ENCODE results near the gene EIF4A3.
"Not testable (repeated sequence)": the region's sequence is repeated elsewhere in the genome, so short reads cannot be mapped to it uniquely, and the experiment has no call there.

The EIF4A3 gene

GRCh38 chr17:80171681-80172080 lies 24.8 kb upstream of the EIF4A3 start:
- H3K4me3 ChIP-seq (ENCODE audit: low read depth, low read length), result no peak overlapping the region
- H3K9ac ChIP-seq (ENCODE audit: low read depth, low read length), result no peak overlapping the region
- H3K27me3 ChIP-seq (ENCODE audit: control insufficient read depth, insufficient read depth, low read length), result no peaks in the 10 kb centered on the region
- H3K4me1 ChIP-seq (ENCODE audit: control insufficient read depth, insufficient read depth, low read length), result 0 out of 2 replicates have a peak, but pooled peaks cover 3% of the 10 kb centered on the region
- no peak overlapping the region for H3K27ac ChIP-seq (ENCODE audit: low read depth, low read length)
- no peaks in the 10 kb centered on the region for H3K36me3 ChIP-seq (ENCODE audit: control insufficient read depth, insufficient read depth, low read length)
- H3K9me3 ChIP-seq (ENCODE audit: control insufficient read depth, insufficient read depth, low read length), result no peaks in the 10 kb centered on the region

GRCh38 chr17:80169784-80170500 lies 23.0 kb upstream of the EIF4A3 start, which contains the start of gene CARD14:
CARD14 (plus strand) TSS chr17:80170030; CDS start chr17:80181439, 11,409 bp downstream.
- H3K4me1 ChIP-seq (ENCODE audit: control insufficient read depth, insufficient read depth, low read length), result no peaks in the 10 kb centered on the region
- no peak within 1 kb of the TSS for H3K9ac ChIP-seq (ENCODE audit: low read depth, low read length)
- H3K27me3 ChIP-seq (ENCODE audit: control insufficient read depth, insufficient read depth, low read length), result no peaks in the 10 kb centered on the region
- H3K36me3 ChIP-seq (ENCODE audit: control insufficient read depth, insufficient read depth, low read length), result no peaks in the 10 kb centered on the region
- H3K9me3 ChIP-seq (ENCODE audit: control insufficient read depth, insufficient read depth, low read length), result no peaks in the 10 kb centered on the region
- H3K27ac ChIP-seq (ENCODE audit: low read depth, low read length), result no peak within 1 kb of the TSS
- H3K4me3 ChIP-seq (ENCODE audit: low read depth, low read length), result no peak within 1 kb of the TSS

GRCh38 chr17:80169107-80169506 lies 22.2 kb upstream of the EIF4A3 start:
- Histone ChIP-seq H3K36me3 (ENCODE audit: control insufficient read depth, insufficient read depth, low read length) (no peaks in the 10 kb centered on the region), H3K9me3 (ENCODE audit: control insufficient read depth, insufficient read depth, low read length) (no peaks in the 10 kb centered on the region), H3K4me1 (ENCODE audit: control insufficient read depth, insufficient read depth, low read length) (no peaks in the 10 kb centered on the region), H3K9ac (ENCODE audit: low read depth, low read length) (no peak overlapping the region), H3K27ac (ENCODE audit: low read depth, low read length) (no peak overlapping the region), H3K27me3 (ENCODE audit: control insufficient read depth, insufficient read depth, low read length) (no peaks in the 10 kb centered on the region), H3K4me3 (ENCODE audit: low read depth, low read length) (no peak overlapping the region)

- Histone ChIP-seq H3K9ac (ENCODE audit: low read depth, low read length) (no peak overlapping the region), H3K4me1 (ENCODE audit: control insufficient read depth, insufficient read depth, low read length) (no peaks in the 10 kb centered on the region), H3K27me3 (ENCODE audit: control insufficient read depth, insufficient read depth, low read length) (no peaks in the 10 kb centered on the region), H3K36me3 (ENCODE audit: control insufficient read depth, insufficient read depth, low read length) (no peaks in the 10 kb centered on the region), H3K4me3 (ENCODE audit: low read depth, low read length) (no peak overlapping the region), H3K27ac (ENCODE audit: low read depth, low read length) (no peak overlapping the region), H3K9me3 (ENCODE audit: control insufficient read depth, insufficient read depth, low read length) (no peaks in the 10 kb centered on the region)
Observed at GRCh38 chr17:80168371-80168770, 21.4 kb upstream of the EIF4A3 start.

GRCh38 chr17:80166446-80166845 lies 19.5 kb upstream of the EIF4A3 start:
- Histone ChIP-seq H3K9me3 (ENCODE audit: control insufficient read depth, insufficient read depth, low read length) (no peaks in the 10 kb centered on the region), H3K9ac (ENCODE audit: low read depth, low read length) (no peak overlapping the region), H3K27ac (ENCODE audit: low read depth, low read length) (no peak overlapping the region), H3K36me3 (ENCODE audit: control insufficient read depth, insufficient read depth, low read length) (no peaks in the 10 kb centered on the region), H3K27me3 (ENCODE audit: control insufficient read depth, insufficient read depth, low read length) (no peaks in the 10 kb centered on the region), H3K4me1 (ENCODE audit: control insufficient read depth, insufficient read depth, low read length) (no peaks in the 10 kb centered on the region), H3K4me3 (ENCODE audit: low read depth, low read length) (no peak overlapping the region)

- no peak overlapping the region for H3K9ac ChIP-seq (ENCODE audit: low read depth, low read length)
- peaks cover 16% of the 10 kb centered on the region for H3K4me1 ChIP-seq (ENCODE audit: control insufficient read depth, insufficient read depth, low read length)
- peaks cover under 1% of the 10 kb centered on the region; the same call in 1 of the 2 replicates for H3K27me3 ChIP-seq (ENCODE audit: control insufficient read depth, insufficient read depth, low read length)
- H3K9me3 ChIP-seq (ENCODE audit: control insufficient read depth, insufficient read depth, low read length), result no peaks in the 10 kb centered on the region
- no peak overlapping the region for H3K27ac ChIP-seq (ENCODE audit: low read depth, low read length)
- H3K4me3 ChIP-seq (ENCODE audit: low read depth, low read length), result no peak overlapping the region
- H3K36me3 ChIP-seq (ENCODE audit: control insufficient read depth, insufficient read depth, low read length), result no peaks in the 10 kb centered on the region
Observed at GRCh38 chr17:80164185-80164584, 17.3 kb upstream of the EIF4A3 start.

- Histone ChIP-seq H3K9ac (ENCODE audit: low read depth, low read length) (no peak overlapping the region), H3K36me3 (ENCODE audit: control insufficient read depth, insufficient read depth, low read length) (no peaks in the 10 kb centered on the region), H3K9me3 (ENCODE audit: control insufficient read depth, insufficient read depth, low read length) (no peaks in the 10 kb centered on the region), H3K27me3 (ENCODE audit: control insufficient read depth, insufficient read depth, low read length) (peaks cover 2% of the 10 kb centered on the region; the same call in 1 of the 2 replicates), H3K4me1 (ENCODE audit: control insufficient read depth, insufficient read depth, low read length) (peaks cover 21% of the 10 kb centered on the region), H3K27ac (ENCODE audit: low read depth, low read length) (no peak overlapping the region), H3K4me3 (ENCODE audit: low read depth, low read length) (no peak overlapping the region)
Observed at GRCh38 chr17:80163336-80163735, 16.4 kb upstream of the EIF4A3 start.

- H3K27ac ChIP-seq (ENCODE audit: low read depth, low read length), result peak overlapping the region; percentile 79
- peaks cover 21% of the 10 kb centered on the region for H3K4me1 ChIP-seq (ENCODE audit: control insufficient read depth, insufficient read depth, low read length)
- peak overlapping the region; percentile 14; the same call in 1 of the 2 replicates for H3K4me3 ChIP-seq (ENCODE audit: low read depth, low read length)
Observed at GRCh38 chr17:80160536-80160935, 13.6 kb upstream of the EIF4A3 start.

GRCh38 chr17:80158846-80159245 lies 11.9 kb upstream of the EIF4A3 start:
- peaks cover 2% of the 10 kb centered on the region; the same call in 1 of the 2 replicates for H3K27me3 ChIP-seq (ENCODE audit: control insufficient read depth, insufficient read depth, low read length)
- H3K9me3 ChIP-seq (ENCODE audit: control insufficient read depth, insufficient read depth, low read length), result peaks cover 11% of the 10 kb centered on the region
- H3K9ac ChIP-seq (ENCODE audit: low read depth, low read length), result no peak overlapping the region
- H3K27ac ChIP-seq (ENCODE audit: low read depth, low read length), result no peak overlapping the region
- H3K4me3 ChIP-seq (ENCODE audit: low read depth, low read length), result no peak overlapping the region
- no peaks in the 10 kb centered on the region for H3K36me3 ChIP-seq (ENCODE audit: control insufficient read depth, insufficient read depth, low read length)
- H3K4me1 ChIP-seq (ENCODE audit: control insufficient read depth, insufficient read depth, low read length), result peaks cover 24% of the 10 kb centered on the region

More at GRCh38 chr17:80160536-80160935, 13.6 kb upstream of the EIF4A3 start:
- Histone ChIP-seq H3K27me3 (ENCODE audit: control insufficient read depth, insufficient read depth, low read length) (peaks cover 2% of the 10 kb centered on the region; the same call in 1 of the 2 replicates), H3K9me3 (ENCODE audit: control insufficient read depth, insufficient read depth, low read length) (peaks cover 7% of the 10 kb centered on the region), H3K36me3 (ENCODE audit: control insufficient read depth, insufficient read depth, low read length) (no peaks in the 10 kb centered on the region), H3K9ac (ENCODE audit: low read depth, low read length) (no peak overlapping the region)

GRCh38 chr17:80155600-80155999 lies 8.7 kb upstream of the EIF4A3 start:
- H3K9me3 ChIP-seq (ENCODE audit: control insufficient read depth, insufficient read depth, low read length), result peaks cover 11% of the 10 kb centered on the region
- H3K4me3 ChIP-seq (ENCODE audit: low read depth, low read length); H3K36me3 ChIP-seq (ENCODE audit: control insufficient read depth, insufficient read depth, low read length); H3K9ac ChIP-seq (ENCODE audit: low read depth, low read length); H3K27me3 ChIP-seq (ENCODE audit: control insufficient read depth, insufficient read depth, low read length): not testable (repeated sequence)
- peaks cover 39% of the 10 kb centered on the region for H3K4me1 ChIP-seq (ENCODE audit: control insufficient read depth, insufficient read depth, low read length)
- H3K27ac ChIP-seq (ENCODE audit: low read depth, low read length), result peak overlapping the region; percentile 47

GRCh38 chr17:80154166-80154565 lies 7.2 kb upstream of the EIF4A3 start:
- no peaks in the 10 kb centered on the region for H3K36me3 ChIP-seq (ENCODE audit: control insufficient read depth, insufficient read depth, low read length)
- peaks cover 30% of the 10 kb centered on the region for H3K4me1 ChIP-seq (ENCODE audit: control insufficient read depth, insufficient read depth, low read length)
- no peak overlapping the region for H3K9ac ChIP-seq (ENCODE audit: low read depth, low read length)
- H3K9me3 ChIP-seq (ENCODE audit: control insufficient read depth, insufficient read depth, low read length), result peaks cover 11% of the 10 kb centered on the region
- peaks cover 2% of the 10 kb centered on the region; the same call in 1 of the 2 replicates for H3K27me3 ChIP-seq (ENCODE audit: control insufficient read depth, insufficient read depth, low read length)
- H3K4me3 ChIP-seq (ENCODE audit: low read depth, low read length), result peak overlapping the region; percentile 22; the same call in 1 of the 2 replicates
- H3K27ac ChIP-seq (ENCODE audit: low read depth, low read length), result peak overlapping the region; percentile 89
